NB4 (cell line): ENCODE results near the gene SEMA3C.

Source experiments
- DNase-seq: peaks from one replicate; pipeline ENCODE4 v3.0.0; 2010; ENCODE audit warnings: low read depth
- H3K4me3 ChIP-seq: one replicate; pipeline ENCODE4 v1.5.1; 2011; ENCODE audit warnings: mild to moderate bottlenecking, low read depth, low read length, moderate library complexity
- CTCF ChIP-seq: IDR thresholded peaks from one replicate; pipeline ENCODE4 v1.5.1; 2012; ENCODE audit warnings: low read depth, low read length
- MAX ChIP-seq: IDR thresholded peaks from 2 replicates; pipeline ENCODE4 v1.6.1; 2011; ENCODE audit warnings: low read depth, low read length
- MYC ChIP-seq: IDR thresholded peaks from 2 replicates; pipeline ENCODE4 v1.6.1; 2011; ENCODE audit warnings: low read depth, low read length
- POLR2A ChIP-seq: IDR thresholded peaks from 2 replicates; pipeline ENCODE4 v1.6.1; 2011; ENCODE audit warnings: mild to moderate bottlenecking; ENCODE audit not compliant: insufficient read length; ENCODE audit errors: extremely low read depth

Gene SEMA3C

GRCh38 chr7:80748363-80749042, 170.3 kb downstream of the SEMA3C start:
- H3K4me3 ChIP-seq: no peak overlapping the region
- DNase-seq: no peak
- no peak for TF ChIP-seq MAX
- TF ChIP-seq MYC: no peak
- no peak for TF ChIP-seq CTCF
- TF ChIP-seq POLR2A: no peak

- no peak for DNase-seq
- no peak for TF ChIP-seq MAX
- no peak for TF ChIP-seq CTCF
- no peak for TF ChIP-seq POLR2A
- TF ChIP-seq MYC: no peak
- no peak overlapping the region for H3K4me3 ChIP-seq
These were observed 177.9 kb downstream of the SEMA3C start for GRCh38 chr7:80740778-80741545.

GRCh38 chr7:80736371-80737125, 182.3 kb downstream of the SEMA3C start:
- no peak overlapping the region for H3K4me3 ChIP-seq
- TF ChIP-seq CTCF (no peak), MYC (no peak), POLR2A (no peak), MAX (no peak)
- no peak for DNase-seq

- TF ChIP-seq CTCF (no peak), MAX (no peak), POLR2A (no peak), MYC (no peak)
- no peak for DNase-seq
- H3K4me3 ChIP-seq: no peak overlapping the region
These were observed 183.5 kb downstream of the SEMA3C start for GRCh38 chr7:80735330-80735729.

- H3K4me3 ChIP-seq: no peak overlapping the region
- DNase-seq: no peak
- TF ChIP-seq POLR2A (no peak), MYC (no peak), MAX (no peak), CTCF (no peak)
These were observed 184.8 kb downstream of the SEMA3C start for GRCh38 chr7:80734011-80734410.
